H1 (cell line): Measurements from ENCODE around the gene BRIP1. TPM values are rescaled to one million over a fixed set of nuclear protein-coding genes. Genes with fewer than 3 reads are reported as not detected.

Experiments
- ATF3 ChIP-seq: IDR thresholded peaks from 2 replicates; pipeline ENCODE4 v1.6.1; 2011; ENCODE audit warnings: low read depth, mild to moderate bottlenecking, low read length; ENCODE audit not compliant: insufficient read depth
- CHD7 ChIP-seq: fragments of 300-600 bp; sonication (generic); IDR thresholded peaks from 2 replicates; pipeline ENCODE4 v1.7.1; 2012; ENCODE audit warnings: low read length, moderate library complexity, mild to moderate bottlenecking, inconsistent platforms; ENCODE audit not compliant: insufficient replicate concordance
- FOSL1 ChIP-seq: IDR thresholded peaks from 2 replicates; pipeline ENCODE4 v1.6.1; 2011; ENCODE audit warnings: mild to moderate bottlenecking, low read depth, low read length, moderate library complexity; ENCODE audit not compliant: insufficient read depth
- SP1 ChIP-seq: IDR thresholded peaks from 2 replicates; pipeline ENCODE4 v1.6.1; 2011; ENCODE audit warnings: low read depth, low read length
- TAF1 ChIP-seq: IDR thresholded peaks from 2 replicates; pipeline ENCODE4 v1.6.1; 2011; ENCODE audit warnings: mild to moderate bottlenecking, low read depth, low read length
- polyA plus RNA-seq, 7 experiments: library from polyadenylated mRNA; depleted of rRNA in 3 of 7; stranded (reverse) in 5 of 7; unstranded in 2 of 7; fragments of >200 nt in 5 of 7; fragments of 200-250 nt in 2 of 7; gene quantifications; 1 replicate in 5 of 7; 2 replicates in 1 of 7; 4 replicates in 1 of 7; pipeline versions ENCODE4 v1.2.1 to v1.2.3, GENCODE V29; 2011 to 2013; ENCODE audit warnings: missing spikeins in 2 of 7, mixed read lengths in 2 of 7
- total RNA-seq: library from RNA; stranded (reverse); fragmentation: NEBNext Ultra II Directional; extraction: Animal tissue kit (Norgen Biotek cat#: 25700); gene quantifications from 2 replicates; pipeline ENCODE4 v1.2.1, GENCODE V29; 2021

Gene BRIP1
- total and polyA plus RNA-seq, 2 of the 8 experiments (the other 6 are each of a cell fraction or from before 2014, with no cell fraction given): 5.8 to 19.2 TPM

GRCh38 chr17:61831099-61831498 lies 32.2 kb downstream of the BRIP1 start (continued):
- TF ChIP-seq CHD7 (no peak), TAF1 (no peak), SP1 (no peak), ATF3 (no peak), FOSL1 (no peak)
- TF ChIP-seq, all 59 proteins: peak for 0
